Activated CD4-positive, alpha-beta memory T cell treated with anti-CD3 and anti-CD28 coated beads, Interleukin-2, amount 10 ng/mL, durations not matched to agents 7 days and 5 days (primary cell): ENCODE measurements around the gene SUSD1. TPM values are rescaled to one million over a fixed set of nuclear protein-coding genes. Genes with fewer than 3 reads are reported as not detected.
A peak's percentile ranks its signal among the peaks of the same experiment; 100 is the strongest.
"Not testable (repeated sequence)": the region's sequence is repeated elsewhere in the genome, so short reads cannot be mapped to it uniquely, and the experiment has no call there.

Source experiments
- CTCF ChIA-PET: fragments of 350-600 bp; sonication (Branson Sonifier 250); formaldehyde crosslinking; loops from one replicate; lab custom pipeline; 2021; ENCODE audit warnings: antibody characterized with exemption, inconsistent platforms; lab: Charles Lee
- POLR2A ChIA-PET: fragments of 350-600 bp; sonication (Branson Sonifier 250); formaldehyde crosslinking; loops from one replicate; lab custom pipeline; 2021; ENCODE audit warnings: antibody characterized with exemption; lab: Charles Lee
- DNase-seq: peaks from one replicate; pipeline ENCODE4 v3.0.0-alpha.2; 2020
- H3K27ac Mint-ChIP-seq: one replicate; pipeline ENCODE4 v1.8.0; 2021; ENCODE audit warnings: mild to moderate bottlenecking, mixed read lengths
- H3K27me3 Mint-ChIP-seq: one replicate; pipeline ENCODE4 v1.8.0; 2021; ENCODE audit warnings: mixed read lengths
- H3K36me3 Mint-ChIP-seq: one replicate; pipeline ENCODE4 v1.8.0; 2021; ENCODE audit warnings: low read depth, mixed read lengths
- H3K4me1 Mint-ChIP-seq: one replicate; pipeline ENCODE4 v1.8.0; 2021; ENCODE audit warnings: mixed read lengths
- H3K4me3 Mint-ChIP-seq: one replicate; pipeline ENCODE4 v1.8.0; 2021; ENCODE audit warnings: mild to moderate bottlenecking, mixed read lengths
- H3K9me3 Mint-ChIP-seq: one replicate; pipeline ENCODE4 v1.8.0; 2021; ENCODE audit warnings: mixed read lengths
- total RNA-seq, 2 experiments: library from RNA; stranded (reverse); gene quantifications; one replicate each; pipeline ENCODE4 v1.2.3, GENCODE V29; 2021

The SUSD1 gene
- total RNA-seq, result 10 to 100 TPM; 18.4 TPM

DNA sequence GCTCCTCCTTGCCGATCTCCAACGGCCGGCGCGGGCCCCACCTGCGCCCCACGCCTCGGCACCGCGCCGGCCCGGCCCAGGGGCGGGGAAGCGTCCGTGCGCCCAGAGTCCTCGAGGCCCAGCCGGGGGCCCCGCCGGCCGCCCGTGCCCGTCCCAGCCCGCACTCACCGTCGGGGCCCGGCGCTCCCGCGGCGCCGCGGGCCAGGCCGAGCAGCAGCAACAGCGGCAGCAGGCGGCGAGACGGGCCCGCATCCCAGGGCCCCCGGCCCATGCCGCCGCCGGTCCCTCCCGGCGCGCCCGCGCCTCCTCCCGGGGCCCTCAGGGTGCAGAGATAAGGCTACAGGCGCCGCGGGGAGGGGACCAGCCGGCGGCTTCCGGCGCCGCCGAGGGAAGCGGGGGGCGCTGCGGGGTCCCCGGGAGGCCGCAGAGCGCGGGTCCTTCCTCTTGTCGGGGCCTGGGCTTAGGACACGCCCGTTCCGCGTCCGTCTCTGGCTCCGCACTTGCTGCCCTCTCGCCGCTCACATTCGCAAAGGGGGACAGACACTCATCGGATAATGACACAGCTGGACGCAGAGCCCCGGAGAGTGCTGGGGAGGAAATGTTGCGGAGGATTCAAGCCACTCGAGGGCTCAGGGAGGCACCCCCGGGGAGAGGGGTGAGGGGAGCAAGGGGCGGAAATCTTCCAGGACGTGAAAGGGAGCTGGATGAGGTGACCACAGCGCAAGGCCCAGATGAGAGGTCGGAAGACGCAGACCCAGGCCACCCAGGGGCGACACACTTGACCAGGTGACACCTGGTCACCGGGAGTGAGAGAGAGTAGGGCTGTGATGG lies at the start of gene SUSD1:
Gene SUSD1, minus strand, starts transcription at position 333 of the 831 bp plus-strand sequence. Its CDS starts 62 bp downstream, at position 271.
- peaks cover 7% of the 10 kb centered on the region for H3K27me3 Mint-ChIP-seq
- POLR2A ChIA-PET, result interaction anchor here (0.6 to 5.8 kb wide), 18 partner anchors 9 to 204 kb away, joined by 3 to 49 read pairs (median 4); partner anchors contain the start of genes HSDL2 and PTBP3
- peaks cover 6% of the 10 kb centered on the region for H3K9me3 Mint-ChIP-seq
- DNase-seq, result peak; percentile 50
- CTCF ChIA-PET, result interaction anchor here (0.6 to 1.8 kb wide), 5 partner anchors 11 to 185 kb away, joined by 3 to 6 read pairs (median 5); no protein-coding TSS in a partner anchor
- peaks cover 80% of the 10 kb centered on the region for H3K4me1 Mint-ChIP-seq
- peaks cover 29% of the 10 kb centered on the region for H3K36me3 Mint-ChIP-seq
- peak within 1 kb of the TSS; percentile 86 for H3K4me3 Mint-ChIP-seq
- peak within 1 kb of the TSS; percentile 98 for H3K27ac Mint-ChIP-seq

DNA sequence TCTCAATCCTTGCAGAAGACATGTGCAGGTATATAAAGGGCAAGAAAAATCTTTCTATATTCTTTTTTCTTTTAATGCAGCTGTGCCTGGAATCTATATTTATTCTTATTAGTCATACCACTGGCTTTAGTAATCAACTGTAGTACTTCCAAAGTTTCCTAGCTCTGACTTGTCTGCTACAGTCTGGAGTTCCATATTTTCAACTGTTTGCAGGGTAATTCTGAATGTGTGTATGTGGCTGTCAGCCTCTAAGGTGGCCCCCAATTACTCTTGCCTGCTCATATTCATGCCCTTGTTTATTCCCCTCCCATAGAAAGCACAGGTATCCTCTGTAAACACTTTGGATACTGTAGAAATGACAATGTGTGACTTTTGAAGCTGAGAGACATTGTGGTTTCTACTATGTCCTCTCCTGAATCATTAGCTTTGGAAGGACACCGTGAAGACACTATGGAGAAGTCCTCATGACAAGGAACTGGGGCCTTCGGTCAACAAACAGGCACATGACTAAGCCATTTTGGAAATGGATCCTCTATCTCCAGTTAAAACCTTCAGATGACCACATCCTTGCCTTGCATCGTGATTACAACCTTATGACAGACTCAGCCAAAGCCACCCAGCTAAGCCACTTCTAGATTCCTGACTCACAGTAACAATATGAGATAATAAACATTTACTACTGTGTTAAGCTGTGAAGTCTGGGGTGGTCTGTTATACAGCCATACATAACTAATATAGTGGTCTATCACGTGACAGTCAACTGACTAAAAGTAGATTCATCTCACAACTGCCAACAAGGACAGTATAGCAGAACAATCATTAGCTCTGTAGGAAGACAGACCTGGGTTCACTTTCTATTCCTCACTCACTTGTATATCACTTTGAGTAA lies 49.5 kb upstream of the SUSD1 start:
- H3K27ac Mint-ChIP-seq, result no peak overlapping the region
- no peak for DNase-seq
- no peak overlapping the region for H3K4me3 Mint-ChIP-seq
- H3K4me1 Mint-ChIP-seq, result peaks cover 24% of the 10 kb centered on the region
- H3K9me3 Mint-ChIP-seq, result no peaks in the 10 kb centered on the region
- ChIA-PET CTCF (interaction anchor here (1.5 to 1.6 kb wide), 2 partner anchors 10 to 137 kb away, joined by 4 to 5 read pairs; no protein-coding TSS in a partner anchor), POLR2A (interaction anchor here (0.9 kb wide), 1 partner anchor 13 kb away, joined by 3 read pairs; no protein-coding TSS in a partner anchor)
- H3K36me3 Mint-ChIP-seq, result peaks cover 71% of the 10 kb centered on the region
- H3K27me3 Mint-ChIP-seq, result no peaks in the 10 kb centered on the region

DNA sequence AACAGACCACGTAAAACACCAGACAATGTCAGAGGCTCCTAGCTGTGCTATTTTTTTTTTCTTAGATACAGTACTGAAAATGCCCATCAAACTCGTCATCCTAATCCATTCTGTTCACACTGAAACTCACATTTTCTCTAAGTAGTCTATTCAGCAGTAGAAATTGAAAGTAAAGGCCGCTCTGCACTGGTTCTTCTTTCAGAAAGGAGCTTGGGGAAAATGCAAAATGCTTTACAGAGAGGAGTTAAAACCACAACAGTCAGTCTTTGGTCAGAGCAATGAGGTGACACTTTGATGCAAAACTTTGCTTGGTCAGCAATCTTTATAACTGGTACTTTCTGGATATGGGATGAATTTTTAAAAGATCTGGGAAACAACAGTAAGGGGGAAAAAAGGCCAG lies 43.8 kb upstream of the SUSD1 start:
- peaks cover 34% of the 10 kb centered on the region for H3K4me1 Mint-ChIP-seq
- H3K36me3 Mint-ChIP-seq, result peaks cover 63% of the 10 kb centered on the region
- peak overlapping the region; percentile 25 for H3K4me3 Mint-ChIP-seq
- no peaks in the 10 kb centered on the region for H3K27me3 Mint-ChIP-seq
- CTCF ChIA-PET, result interaction anchor here (0.8 to 1.5 kb wide), 5 partner anchors 7 to 116 kb away, joined by 3 to 5 read pairs (median 3); no protein-coding TSS in a partner anchor
- POLR2A ChIA-PET, result interaction anchor here (1.0 to 2.4 kb wide), 10 partner anchors 9 to 160 kb away, joined by 3 to 17 read pairs (median 4); partner anchors contain the start of genes PTBP3 and SUSD1
- peak; percentile 21 for DNase-seq
- H3K27ac Mint-ChIP-seq, result peak overlapping the region; percentile 61
- H3K9me3 Mint-ChIP-seq, result no peaks in the 10 kb centered on the region

DNA sequence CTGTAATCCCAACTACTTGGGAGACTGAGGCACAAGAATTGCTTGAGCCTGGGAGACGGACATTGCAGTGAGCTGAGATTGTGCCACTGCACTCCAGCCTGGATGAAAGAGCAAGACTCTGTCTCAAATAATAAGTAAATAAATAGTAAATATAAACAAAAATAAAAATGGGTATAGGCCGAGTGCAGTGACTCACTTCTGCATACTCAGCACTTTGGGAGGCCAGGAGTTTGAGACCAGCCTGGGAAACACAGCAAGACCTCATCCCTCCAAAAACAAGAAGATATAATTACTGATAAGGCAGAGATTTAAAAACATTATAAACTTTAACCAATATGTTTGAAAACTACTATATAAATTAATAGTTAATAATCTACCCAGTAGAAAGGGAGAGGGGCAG lies 37.8 kb upstream of the SUSD1 start:
- ChIA-PET POLR2A (no interaction called here), CTCF (interaction anchor here (0.7 kb wide), 1 partner anchor 36 kb away, joined by 3 read pairs; no protein-coding TSS in a partner anchor)
- H3K4me1 Mint-ChIP-seq, result peaks cover 8% of the 10 kb centered on the region

DNA sequence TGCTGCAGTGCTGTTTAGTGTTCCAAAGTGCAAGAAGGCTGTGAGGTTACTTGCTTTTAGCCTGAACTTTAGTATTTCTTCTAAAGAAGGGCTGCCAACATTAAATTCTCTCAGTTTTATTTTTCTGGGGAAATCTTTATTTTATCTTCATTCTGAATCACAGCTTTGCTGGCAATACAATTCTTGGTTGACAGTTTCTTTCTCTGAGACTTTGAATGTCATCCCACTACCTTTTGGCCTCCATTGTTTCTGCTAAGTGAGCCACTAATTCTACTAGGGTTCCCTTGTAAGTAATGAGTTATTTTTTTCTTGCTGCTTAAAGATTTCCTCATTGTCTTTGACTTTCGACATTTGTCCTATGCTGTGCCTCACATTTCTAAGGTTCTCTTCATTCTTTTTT lies 32.4 kb upstream of the SUSD1 start:
- H3K27me3 Mint-ChIP-seq, result no peaks in the 10 kb centered on the region
- H3K4me3 Mint-ChIP-seq, result no peak overlapping the region
- H3K9me3 Mint-ChIP-seq, result peaks cover 19% of the 10 kb centered on the region
- POLR2A ChIA-PET, result no interaction called here
- no peak for DNase-seq
- CTCF ChIA-PET, result no interaction called here
- H3K4me1 Mint-ChIP-seq, result no peaks in the 10 kb centered on the region
- peaks cover 87% of the 10 kb centered on the region for H3K36me3 Mint-ChIP-seq
- no peak overlapping the region for H3K27ac Mint-ChIP-seq

More for the DNA sequence above, 37.8 kb upstream of the SUSD1 start:
- no peak for DNase-seq
- H3K36me3 Mint-ChIP-seq, result peaks cover 78% of the 10 kb centered on the region
- H3K27me3 Mint-ChIP-seq, result no peaks in the 10 kb centered on the region
- peaks cover 13% of the 10 kb centered on the region for H3K9me3 Mint-ChIP-seq
- no peak overlapping the region for H3K4me3 Mint-ChIP-seq
- H3K27ac Mint-ChIP-seq, result no peak overlapping the region

DNA sequence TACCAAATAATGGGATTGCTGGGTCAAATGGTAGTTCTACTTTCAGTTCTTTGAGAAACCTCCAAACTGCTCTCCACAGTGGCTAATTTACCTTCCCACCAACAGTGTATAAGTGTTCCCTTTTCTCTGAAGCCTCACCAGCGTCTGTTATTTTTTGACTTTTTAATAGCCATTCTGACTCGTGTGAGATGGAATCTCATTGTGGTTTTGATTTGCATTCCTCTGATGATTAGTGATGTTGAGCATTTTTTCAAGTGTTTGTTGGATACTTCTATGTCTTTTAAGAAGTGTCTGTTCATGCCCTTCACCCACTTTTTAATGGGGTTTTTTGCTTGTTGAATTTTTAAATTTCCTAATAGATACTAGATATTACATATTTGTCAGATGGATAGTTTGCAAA lies 28.4 kb upstream of the SUSD1 start:
- POLR2A ChIA-PET, result no interaction called here
- no peak overlapping the region for H3K27ac Mint-ChIP-seq
- no peak for DNase-seq
- peaks cover 13% of the 10 kb centered on the region for H3K9me3 Mint-ChIP-seq
- H3K4me1 Mint-ChIP-seq, result no peaks in the 10 kb centered on the region
- CTCF ChIA-PET, result interaction anchor here (1.4 kb wide), 1 partner anchor 16 kb away, joined by 5 read pairs; no protein-coding TSS in a partner anchor
- no peak overlapping the region for H3K4me3 Mint-ChIP-seq
- H3K27me3 Mint-ChIP-seq, result no peaks in the 10 kb centered on the region
- H3K36me3 Mint-ChIP-seq, result peaks cover 52% of the 10 kb centered on the region

GRCh38 chr9:112200711-112201110 lies 25.6 kb upstream of the SUSD1 start:
- Mint-ChIP-seq H3K9me3 (peaks cover 2% of the 10 kb centered on the region), H3K4me3 (no peak overlapping the region), H3K36me3 (peaks cover 24% of the 10 kb centered on the region), H3K27me3 (no peaks in the 10 kb centered on the region), H3K27ac (no peak overlapping the region), H3K4me1 (peaks cover 9% of the 10 kb centered on the region)
- POLR2A ChIA-PET, result interaction anchor here (1.3 kb wide), 1 partner anchor 18 kb away, joined by 3 read pairs; no protein-coding TSS in a partner anchor
- CTCF ChIA-PET, result interaction anchor here (0.7 to 1.0 kb wide), 2 partner anchors 34 to 90 kb away, joined by 3 to 6 read pairs; no protein-coding TSS in a partner anchor
- no peak for DNase-seq

DNA sequence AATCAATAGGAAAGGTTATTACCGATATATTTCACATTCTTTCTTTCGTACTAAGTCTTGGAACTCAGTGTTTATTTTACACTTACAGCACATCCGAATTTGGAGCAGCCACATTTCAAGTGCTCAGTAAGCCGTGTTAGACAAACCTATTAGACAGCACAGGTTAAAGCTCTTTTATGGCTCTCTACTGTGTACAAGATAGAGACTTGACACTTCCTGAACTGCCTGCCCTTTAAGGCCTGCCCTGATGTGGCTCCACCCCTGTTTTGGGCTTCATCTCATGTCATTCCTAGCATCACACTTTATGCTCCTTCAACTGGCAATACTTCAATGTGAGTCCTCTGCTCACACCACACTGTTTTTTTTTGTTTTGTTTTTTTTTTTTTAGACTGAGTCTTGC lies 23.5 kb upstream of the SUSD1 start:
- DNase-seq, result no peak
- Mint-ChIP-seq H3K27me3 (no peaks in the 10 kb centered on the region), H3K4me3 (no peak overlapping the region), H3K9me3 (peaks cover 2% of the 10 kb centered on the region), H3K36me3 (peaks cover 9% of the 10 kb centered on the region), H3K4me1 (peaks cover 9% of the 10 kb centered on the region), H3K27ac (no peak overlapping the region)
- ChIA-PET POLR2A (interaction anchor here (1.6 kb wide), 1 partner anchor 22 kb away, joined by 6 read pairs; no protein-coding TSS in a partner anchor), CTCF (no interaction called here)

DNA sequence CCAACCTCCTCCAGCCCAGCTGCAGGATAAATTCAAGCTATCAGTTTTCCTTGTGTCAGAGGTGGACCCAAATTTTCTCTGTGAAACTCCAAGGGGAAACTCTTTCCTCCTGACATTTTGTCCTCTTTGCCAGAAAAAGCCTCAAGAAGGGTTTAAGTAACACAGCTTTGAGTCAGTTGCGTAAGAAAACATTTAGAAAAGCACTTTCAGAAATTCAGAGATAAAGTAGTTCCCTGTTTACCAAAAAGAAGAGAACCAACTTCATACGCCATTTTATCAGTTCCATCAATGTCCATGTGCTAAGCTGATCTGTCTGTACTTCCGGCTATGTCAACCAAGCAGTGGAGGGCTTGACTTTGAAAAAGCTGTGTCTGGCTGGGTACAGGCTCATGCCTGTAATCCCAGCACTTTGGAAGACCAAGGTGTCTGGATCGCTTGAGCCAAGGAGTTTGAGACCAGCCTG lies 19.9 kb upstream of the SUSD1 start:
- CTCF ChIA-PET, result no interaction called here
- no peak overlapping the region for H3K27ac Mint-ChIP-seq
- POLR2A ChIA-PET, result interaction anchor here (1.1 kb wide), 1 partner anchor 10 kb away, joined by 3 read pairs; no protein-coding TSS in a partner anchor

DNA sequence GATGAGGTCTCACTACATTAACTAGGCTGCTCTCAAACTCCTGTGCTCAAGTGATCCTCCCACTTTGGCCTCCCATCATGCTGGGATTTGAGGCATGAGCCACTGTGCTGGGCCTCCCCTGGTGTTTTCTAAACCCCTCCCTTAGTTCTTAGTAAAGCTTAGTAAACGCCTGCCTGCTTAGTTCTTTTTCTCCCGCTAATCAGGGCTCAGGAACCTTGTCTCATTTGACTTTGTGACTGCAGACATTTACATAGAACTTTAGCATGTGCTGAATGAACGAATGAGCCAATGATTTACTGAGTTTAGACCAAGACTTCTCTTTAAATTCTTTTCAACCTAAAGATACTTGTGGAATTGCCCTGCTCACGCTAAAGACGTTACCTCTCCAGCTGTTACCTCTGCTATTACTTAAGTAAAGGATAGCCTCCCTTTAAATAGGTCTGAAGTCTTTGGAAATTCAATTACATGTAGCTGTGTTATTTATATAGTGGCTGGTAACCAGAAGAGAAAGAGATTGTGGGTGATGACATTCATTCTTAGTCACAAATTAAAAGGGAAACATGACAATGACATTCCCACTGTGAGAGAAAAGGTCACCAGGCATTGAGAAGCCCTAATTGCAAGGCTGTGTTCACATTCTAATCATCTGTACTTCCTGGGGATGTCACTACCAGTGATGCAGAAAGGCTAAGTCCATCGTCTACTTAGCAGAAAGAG lies 18.6 kb upstream of the SUSD1 start:
- ChIA-PET POLR2A (interaction anchor here (1.0 to 1.1 kb wide), 2 partner anchors 9 to 17 kb away, joined by 3 to 4 read pairs; no protein-coding TSS in a partner anchor), CTCF (no interaction called here)
- DNase-seq, result no peak
- no peaks in the 10 kb centered on the region for H3K27me3 Mint-ChIP-seq
- no peak overlapping the region for H3K27ac Mint-ChIP-seq
- H3K9me3 Mint-ChIP-seq, result no peaks in the 10 kb centered on the region
- H3K4me3 Mint-ChIP-seq, result no peak overlapping the region
- peaks cover 9% of the 10 kb centered on the region for H3K4me1 Mint-ChIP-seq
- peaks cover 6% of the 10 kb centered on the region for H3K36me3 Mint-ChIP-seq

More for the DNA sequence above, 19.9 kb upstream of the SUSD1 start:
- DNase-seq, result no peak
- Mint-ChIP-seq H3K4me1 (peaks cover 9% of the 10 kb centered on the region), H3K4me3 (no peak overlapping the region), H3K27me3 (no peaks in the 10 kb centered on the region), H3K9me3 (no peaks in the 10 kb centered on the region), H3K36me3 (peaks cover 6% of the 10 kb centered on the region)

- H3K27me3 Mint-ChIP-seq, POLR2A ChIA-PET, H3K9me3 Mint-ChIP-seq, H3K4me3 Mint-ChIP-seq, CTCF ChIA-PET, H3K36me3 Mint-ChIP-seq, H3K4me1 Mint-ChIP-seq, DNase-seq, H3K27ac Mint-ChIP-seq: not testable (repeated sequence)
Measured at GRCh38 chr9:112190320-112190719, 15.2 kb upstream of the SUSD1 start.
